ENCODE results near the gene FOXK1. TPM values are rescaled to one million over a fixed set of nuclear protein-coding genes. Genes with fewer than 3 reads are reported as not detected.

Gene FOXK1
- total and polyA plus RNA-seq, 2 of the 13 experiments (the other 11 are each of a cell fraction or from before 2014, with no cell fraction given), result 4.6 to 8.8 TPM

DNA sequence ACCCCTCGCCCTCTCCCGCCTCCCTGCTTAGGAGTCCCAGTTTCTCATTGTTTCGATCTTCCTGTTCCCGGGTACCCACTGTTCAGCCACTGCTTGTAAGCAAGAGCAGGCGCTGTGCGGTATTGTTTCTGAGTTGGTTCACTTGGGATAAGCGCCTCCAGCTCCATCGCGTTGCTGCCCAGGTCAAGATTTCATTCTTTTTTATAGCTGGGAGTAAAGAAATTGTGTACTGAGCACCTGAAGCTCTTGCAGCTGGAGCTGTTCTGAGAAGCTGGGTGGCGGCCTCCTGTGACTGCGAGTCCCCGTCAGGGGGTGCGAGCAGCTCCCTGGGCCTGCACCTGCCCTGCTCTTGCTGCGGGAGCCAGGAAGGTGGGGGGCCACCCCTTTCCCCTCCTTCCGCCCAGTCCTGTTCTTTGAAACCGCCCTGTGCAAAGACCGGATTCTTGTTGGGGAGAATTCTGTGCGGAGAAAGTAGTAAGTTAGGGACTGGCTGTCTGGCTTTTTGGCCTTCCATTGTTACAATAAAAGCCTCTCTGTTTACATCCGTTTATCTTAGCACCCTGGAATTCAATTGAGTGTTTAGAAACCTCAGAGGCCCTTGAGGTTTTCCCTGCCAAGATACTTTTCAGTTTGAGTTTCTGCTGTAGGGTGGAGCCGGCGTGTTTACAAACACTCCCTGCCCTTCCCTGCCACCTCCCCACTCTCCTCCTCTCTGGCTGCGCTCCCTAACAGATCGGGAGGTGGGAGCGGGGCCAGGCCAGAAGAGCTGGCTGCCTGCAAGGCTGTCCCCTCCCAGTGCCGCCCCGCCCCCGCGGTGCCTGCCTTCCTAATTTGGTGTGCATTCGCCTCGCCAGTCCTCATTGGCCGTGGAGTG lies 62.5 kb downstream of the FOXK1 start (continued):
- TF ChIP-seq, protein P1, sequence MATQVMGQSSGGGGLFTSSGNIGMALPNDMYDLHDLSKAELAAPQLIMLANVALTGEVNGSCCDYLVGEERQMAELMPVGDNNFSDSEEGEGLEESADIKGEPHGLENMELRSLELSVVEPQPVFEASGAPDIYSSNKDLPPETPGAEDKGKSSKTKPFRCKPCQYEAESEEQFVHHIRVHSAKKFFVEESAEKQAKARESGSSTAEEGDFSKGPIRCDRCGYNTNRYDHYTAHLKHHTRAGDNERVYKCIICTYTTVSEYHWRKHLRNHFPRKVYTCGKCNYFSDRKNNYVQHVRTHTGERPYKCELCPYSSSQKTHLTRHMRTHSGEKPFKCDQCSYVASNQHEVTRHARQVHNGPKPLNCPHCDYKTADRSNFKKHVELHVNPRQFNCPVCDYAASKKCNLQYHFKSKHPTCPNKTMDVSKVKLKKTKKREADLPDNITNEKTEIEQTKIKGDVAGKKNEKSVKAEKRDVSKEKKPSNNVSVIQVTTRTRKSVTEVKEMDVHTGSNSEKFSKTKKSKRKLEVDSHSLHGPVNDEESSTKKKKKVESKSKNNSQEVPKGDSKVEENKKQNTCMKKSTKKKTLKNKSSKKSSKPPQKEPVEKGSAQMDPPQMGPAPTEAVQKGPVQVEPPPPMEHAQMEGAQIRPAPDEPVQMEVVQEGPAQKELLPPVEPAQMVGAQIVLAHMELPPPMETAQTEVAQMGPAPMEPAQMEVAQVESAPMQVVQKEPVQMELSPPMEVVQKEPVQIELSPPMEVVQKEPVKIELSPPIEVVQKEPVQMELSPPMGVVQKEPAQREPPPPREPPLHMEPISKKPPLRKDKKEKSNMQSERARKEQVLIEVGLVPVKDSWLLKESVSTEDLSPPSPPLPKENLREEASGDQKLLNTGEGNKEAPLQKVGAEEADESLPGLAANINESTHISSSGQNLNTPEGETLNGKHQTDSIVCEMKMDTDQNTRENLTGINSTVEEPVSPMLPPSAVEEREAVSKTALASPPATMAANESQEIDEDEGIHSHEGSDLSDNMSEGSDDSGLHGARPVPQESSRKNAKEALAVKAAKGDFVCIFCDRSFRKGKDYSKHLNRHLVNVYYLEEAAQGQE (IDR thresholded peaks at IDR 0.05; ENCODE audit: borderline replicate concordance in 1 of 2, low read depth in 1 of 2, low read length in 2 of 2), result no peak
- TF ChIP-seq, protein P2, sequence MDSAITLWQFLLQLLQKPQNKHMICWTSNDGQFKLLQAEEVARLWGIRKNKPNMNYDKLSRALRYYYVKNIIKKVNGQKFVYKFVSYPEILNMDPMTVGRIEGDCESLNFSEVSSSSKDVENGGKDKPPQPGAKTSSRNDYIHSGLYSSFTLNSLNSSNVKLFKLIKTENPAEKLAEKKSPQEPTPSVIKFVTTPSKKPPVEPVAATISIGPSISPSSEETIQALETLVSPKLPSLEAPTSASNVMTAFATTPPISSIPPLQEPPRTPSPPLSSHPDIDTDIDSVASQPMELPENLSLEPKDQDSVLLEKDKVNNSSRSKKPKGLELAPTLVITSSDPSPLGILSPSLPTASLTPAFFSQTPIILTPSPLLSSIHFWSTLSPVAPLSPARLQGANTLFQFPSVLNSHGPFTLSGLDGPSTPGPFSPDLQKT (CRISPR knock-in tag; IDR thresholded peaks at IDR 0.05; ENCODE audit: borderline replicate concordance), result no peak
- no peak for TF ChIP-seq ZNF382 (CRISPR knock-in tag; IDR thresholded peaks at IDR 0.05; ENCODE audit: borderline replicate concordance)
- no peak for TF ChIP-seq ZZZ3 (CRISPR knock-in tag; IDR thresholded peaks at IDR 0.05; ENCODE audit: borderline replicate concordance)
- TF ChIP-seq, protein P3, sequence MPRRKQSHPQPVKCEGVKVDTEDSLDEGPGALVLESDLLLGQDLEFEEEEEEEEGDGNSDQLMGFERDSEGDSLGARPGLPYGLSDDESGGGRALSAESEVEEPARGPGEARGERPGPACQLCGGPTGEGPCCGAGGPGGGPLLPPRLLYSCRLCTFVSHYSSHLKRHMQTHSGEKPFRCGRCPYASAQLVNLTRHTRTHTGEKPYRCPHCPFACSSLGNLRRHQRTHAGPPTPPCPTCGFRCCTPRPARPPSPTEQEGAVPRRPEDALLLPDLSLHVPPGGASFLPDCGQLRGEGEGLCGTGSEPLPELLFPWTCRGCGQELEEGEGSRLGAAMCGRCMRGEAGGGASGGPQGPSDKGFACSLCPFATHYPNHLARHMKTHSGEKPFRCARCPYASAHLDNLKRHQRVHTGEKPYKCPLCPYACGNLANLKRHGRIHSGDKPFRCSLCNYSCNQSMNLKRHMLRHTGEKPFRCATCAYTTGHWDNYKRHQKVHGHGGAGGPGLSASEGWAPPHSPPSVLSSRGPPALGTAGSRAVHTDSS (CRISPR knock-in tag; conservative IDR thresholded peaks at IDR 0.05), result no peak
- TF ChIP-seq KAT7 (CRISPR knock-in tag; IDR thresholded peaks at IDR 0.05; ENCODE audit: borderline replicate concordance), result no peak
- peak; percentile 18; the same call in 1 of the 2 replicates for TF ChIP-seq IRF2 (CRISPR knock-in tag; IDR thresholded peaks at IDR 0.05)
- no peak for TF ChIP-seq ZNF530 (CRISPR knock-in tag; IDR thresholded peaks at IDR 0.05; ENCODE audit: low read depth)
- no peak for TF ChIP-seq TCF12 (IDR thresholded peaks at IDR 0.05)
- no peak for TF ChIP-seq TCF12 (CRISPR knock-in tag; IDR thresholded peaks at IDR 0.05)
- TF ChIP-seq, protein P4, sequence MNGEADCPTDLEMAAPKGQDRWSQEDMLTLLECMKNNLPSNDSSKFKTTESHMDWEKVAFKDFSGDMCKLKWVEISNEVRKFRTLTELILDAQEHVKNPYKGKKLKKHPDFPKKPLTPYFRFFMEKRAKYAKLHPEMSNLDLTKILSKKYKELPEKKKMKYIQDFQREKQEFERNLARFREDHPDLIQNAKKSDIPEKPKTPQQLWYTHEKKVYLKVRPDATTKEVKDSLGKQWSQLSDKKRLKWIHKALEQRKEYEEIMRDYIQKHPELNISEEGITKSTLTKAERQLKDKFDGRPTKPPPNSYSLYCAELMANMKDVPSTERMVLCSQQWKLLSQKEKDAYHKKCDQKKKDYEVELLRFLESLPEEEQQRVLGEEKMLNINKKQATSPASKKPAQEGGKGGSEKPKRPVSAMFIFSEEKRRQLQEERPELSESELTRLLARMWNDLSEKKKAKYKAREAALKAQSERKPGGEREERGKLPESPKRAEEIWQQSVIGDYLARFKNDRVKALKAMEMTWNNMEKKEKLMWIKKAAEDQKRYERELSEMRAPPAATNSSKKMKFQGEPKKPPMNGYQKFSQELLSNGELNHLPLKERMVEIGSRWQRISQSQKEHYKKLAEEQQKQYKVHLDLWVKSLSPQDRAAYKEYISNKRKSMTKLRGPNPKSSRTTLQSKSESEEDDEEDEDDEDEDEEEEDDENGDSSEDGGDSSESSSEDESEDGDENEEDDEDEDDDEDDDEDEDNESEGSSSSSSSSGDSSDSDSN (CRISPR knock-in tag; IDR thresholded peaks at IDR 0.05), result peak; percentile 50
- no peak for TF ChIP-seq NFIB (CRISPR knock-in tag; IDR thresholded peaks at IDR 0.05; ENCODE audit: borderline replicate concordance)
- no peak for TF ChIP-seq ZNF543 (CRISPR knock-in tag; IDR thresholded peaks at IDR 0.05)
- TF ChIP-seq HDAC6 (IDR thresholded peaks at IDR 0.05; ENCODE audit: low read depth, low read length), result no peak
- no peak for TF ChIP-seq ZNF670 (CRISPR knock-in tag; IDR thresholded peaks at IDR 0.05; ENCODE audit: borderline replicate concordance)
- TF ChIP-seq SNAI1 (CRISPR knock-in tag; IDR thresholded peaks at IDR 0.05; ENCODE audit: borderline replicate concordance), result no peak

All from HepG2 (cell line).